H1 (cell line): ENCODE measurements around the gene TTC21A. TPM values are rescaled to one million over a fixed set of nuclear protein-coding genes. Genes with fewer than 3 reads are reported as not detected.

ENCODE experiments used
- CTCF ChIA-PET: fragments of 300-600 bp; sonication (Branson Sonifier 250); formaldehyde crosslinking; loops from one replicate; lab custom pipeline; 2021; ENCODE audit not compliant: partially characterized antibody; lab: Charles Lee
- POLR2A ChIA-PET: fragments of 300-600 bp; sonication (Branson Sonifier 250); formaldehyde crosslinking; loops from one replicate; lab custom pipeline; 2021; ENCODE audit warnings: inconsistent platforms; ENCODE audit not compliant: partially characterized antibody; lab: Charles Lee
- DNase-seq, 2 experiments: peaks; one replicate each; pipeline versions ENCODE4 v3.0.0 to v3.0.0-alpha.2; 2010 to 2022; ENCODE audit warnings: low spot score in 2 of 2, low read depth in 1 of 2, mixed read lengths in 1 of 2
- FAIRE-seq: peaks from 2 replicates; lab custom pipeline; 2011; peaks lifted over from hg19 to GRCh38; lab: Jason Lieb, UNC
- H2AFZ ChIP-seq: 2 replicates; pipeline ENCODE4 v1.8.1; 2012; ENCODE audit warnings: low read length, inconsistent platforms
- H2AK5ac ChIP-seq: 2 replicates; pipeline ENCODE4 v1.6.1; 2013; ENCODE audit warnings: low read depth, low read length
- H2BK120ac ChIP-seq: replicated peaks from 2 replicates; pipeline ENCODE3; 2013; ENCODE audit warnings: low read depth, low read length, inconsistent platforms
- H2BK12ac ChIP-seq: 2 replicates; pipeline ENCODE4 v1.6.1; 2013; ENCODE audit warnings: low read depth, low read length
- H2BK15ac ChIP-seq: 2 replicates; pipeline ENCODE4 v1.6.1; 2013; ENCODE audit warnings: low read length
- H2BK20ac ChIP-seq: 2 replicates; pipeline ENCODE4 v1.6.1; 2013; ENCODE audit warnings: low read length
- H2BK5ac ChIP-seq: 2 replicates; pipeline ENCODE4 v1.6.1; 2013; ENCODE audit warnings: low read depth, low read length
- H3K14ac ChIP-seq: 2 replicates; pipeline ENCODE4 v1.6.1; 2013; ENCODE audit warnings: inconsistent platforms; ENCODE audit not compliant: insufficient read length
- H3K18ac ChIP-seq: 2 replicates; pipeline ENCODE4 v1.6.1; 2013; ENCODE audit warnings: low read length; ENCODE audit errors: extremely low read depth
- H3K23ac ChIP-seq: 2 replicates; pipeline ENCODE4 v1.6.1; 2013; ENCODE audit warnings: inconsistent platforms; ENCODE audit not compliant: insufficient read length
- H3K23me2 ChIP-seq: 2 replicates; pipeline ENCODE4 v1.6.1; 2013; ENCODE audit warnings: low read depth, low read length
- H3K27ac ChIP-seq: 2 replicates; pipeline ENCODE4 v1.6.1; 2011; ENCODE audit warnings: low read depth, low read length, inconsistent platforms
- H3K27me3 ChIP-seq, 4 experiments: replicated peaks in 1 of 4; 1 replicate in 1 of 4; 2 replicates in 3 of 4; pipeline versions ENCODE4 v1.6.1 to v1.8.1; 2011 to 2013; ENCODE audit warnings: low read length in 3 of 4, mild to moderate bottlenecking in 3 of 4, inconsistent platforms in 2 of 4, mixed read lengths in 2 of 4, moderate library complexity in 1 of 4; ENCODE audit not compliant: control insufficient read depth in 3 of 4, insufficient read depth in 3 of 4; ENCODE audit errors: extremely low read depth in 1 of 4
- H3K36me3 ChIP-seq, 4 experiments: 2 replicates each; pipeline versions ENCODE4 v1.6.1 to v1.8.1; 2011 to 2013; ENCODE audit warnings: mild to moderate bottlenecking in 4 of 4, low read length in 3 of 4, moderate library complexity in 2 of 4, control low read depth in 1 of 4, inconsistent platforms in 1 of 4; ENCODE audit not compliant: insufficient read depth in 4 of 4, control insufficient read depth in 2 of 4
- H3K4ac ChIP-seq: replicated peaks from 2 replicates; pipeline ENCODE3; 2013; ENCODE audit warnings: low read length, low read depth, mixed read lengths, inconsistent platforms; ENCODE audit not compliant: insufficient read length
- H3K4me1 ChIP-seq, 4 experiments: replicated peaks in 1 of 4; 1 replicate in 1 of 4; 2 replicates in 3 of 4; pipeline versions ENCODE4 v1.6.1 to v1.8.1; 2011 to 2013; ENCODE audit warnings: low read length in 3 of 4, inconsistent platforms in 2 of 4, mixed read lengths in 1 of 4; ENCODE audit not compliant: insufficient read depth in 4 of 4, control insufficient read depth in 3 of 4
- H3K4me2 ChIP-seq, 2 experiments: 2 replicates each; pipeline versions ENCODE4 v1.6.1 to v1.8.1; 2011 to 2013; ENCODE audit warnings: low read depth in 2 of 2, low read length in 2 of 2, control low read depth in 1 of 2, inconsistent platforms in 1 of 2, mild to moderate bottlenecking in 1 of 2; ENCODE audit not compliant: insufficient read depth in 1 of 2
- H3K4me3 ChIP-seq, 4 experiments: fragments of 200-600, 300-600 bp in 1 of 4; sonication (generic), shearing (Covaris generic), sonication (Bioruptor Twin) in 1 of 4; 2 replicates each; pipeline versions ENCODE4 v1.5.1 to v1.8.1; 2011 to 2016; ENCODE audit warnings: low read length in 4 of 4, low read depth in 3 of 4, control low read depth in 2 of 4, inconsistent platforms in 2 of 4, mild to moderate bottlenecking in 2 of 4, mixed read lengths in 1 of 4, moderate library complexity in 1 of 4; ENCODE audit not compliant: insufficient read depth in 2 of 4; ENCODE audit errors: extremely low read depth in 1 of 4
- H3K56ac ChIP-seq: replicated peaks from 2 replicates; pipeline ENCODE3; 2013; ENCODE audit warnings: low read depth, mild to moderate bottlenecking, mixed read lengths, low read length, inconsistent platforms; ENCODE audit not compliant: insufficient read length
- H3K79me1 ChIP-seq: 2 replicates; pipeline ENCODE4 v1.6.1; 2013; ENCODE audit warnings: low read depth, low read length, control low read depth
- H3K79me2 ChIP-seq, 2 experiments: 2 replicates each; pipeline versions ENCODE4 v1.6.1 to v1.8.1; 2012 to 2013; ENCODE audit warnings: low read length in 2 of 2, mild to moderate bottlenecking in 2 of 2, inconsistent platforms in 1 of 2; ENCODE audit not compliant: insufficient read depth in 2 of 2, control insufficient read depth in 1 of 2
- H3K9ac ChIP-seq, 4 experiments: replicated peaks in 1 of 4; 1 replicate in 1 of 4; 2 replicates in 3 of 4; pipeline versions ENCODE4 v1.6.1 to v1.8.1; 2011 to 2013; ENCODE audit warnings: low read depth in 3 of 4, low read length in 3 of 4, control low read depth in 2 of 4, mild to moderate bottlenecking in 2 of 4, moderate library complexity in 2 of 4, inconsistent platforms in 1 of 4; ENCODE audit errors: extremely low read depth in 1 of 4
- H3K9me3 ChIP-seq, 2 experiments: 2 replicates each; pipeline versions ENCODE4 v1.6.1 to v1.8.1; 2012 to 2013; ENCODE audit warnings: mild to moderate bottlenecking in 2 of 2, moderate library complexity in 2 of 2, control low read depth in 1 of 2, inconsistent platforms in 1 of 2, low read depth in 1 of 2, low read length in 1 of 2, mixed read lengths in 1 of 2; ENCODE audit not compliant: insufficient read depth in 2 of 2
- H4K20me1 ChIP-seq, 2 experiments: replicated peaks in 1 of 2; 2 replicates each; pipeline versions ENCODE3 to v1.8.1; 2011 to 2013; ENCODE audit warnings: inconsistent platforms in 2 of 2, low read length in 2 of 2, mild to moderate bottlenecking in 1 of 2; ENCODE audit not compliant: insufficient read depth in 2 of 2, control insufficient read depth in 1 of 2
- H4K5ac ChIP-seq: 2 replicates; pipeline ENCODE4 v1.6.1; 2013; ENCODE audit warnings: low read length, low read depth, mixed read lengths, inconsistent platforms; ENCODE audit not compliant: insufficient read length
- H4K8ac ChIP-seq: 2 replicates; pipeline ENCODE4 v1.8.0; 2013; ENCODE audit warnings: mild to moderate bottlenecking, moderate library complexity, low read length, inconsistent platforms; ENCODE audit not compliant: insufficient read depth; ENCODE audit errors: extremely low read depth
- H4K91ac ChIP-seq: replicated peaks from 2 replicates; pipeline ENCODE3; 2013; ENCODE audit warnings: low read length, mixed read lengths, inconsistent platforms; ENCODE audit not compliant: insufficient read length
- CBX8 ChIP-seq: fragments of 300-800, 300-1000 bp; sonication (generic); IDR thresholded peaks from 2 replicates; pipeline ENCODE4 v1.7.1; 2016; ENCODE audit warnings: low read depth, low read length, borderline replicate concordance
- EGR1 ChIP-seq: IDR thresholded peaks from 2 replicates; pipeline ENCODE4 v1.6.1; 2011; ENCODE audit warnings: low read depth, low read length, borderline replicate concordance
- FOSL1 ChIP-seq: IDR thresholded peaks from 2 replicates; pipeline ENCODE4 v1.6.1; 2011; ENCODE audit warnings: mild to moderate bottlenecking, low read depth, low read length, moderate library complexity; ENCODE audit not compliant: insufficient read depth
- GABPA ChIP-seq: IDR thresholded peaks from 2 replicates; pipeline ENCODE4 v1.6.1; 2011; ENCODE audit warnings: mild to moderate bottlenecking, low read length, moderate library complexity, borderline replicate concordance; ENCODE audit not compliant: insufficient read depth
- GTF2F1 ChIP-seq: IDR thresholded peaks from 2 replicates; pipeline ENCODE4 v1.6.1; 2012; ENCODE audit warnings: low read depth, low read length, improper control_type of control experiment, borderline replicate concordance
- SP4 ChIP-seq: IDR thresholded peaks from 2 replicates; pipeline ENCODE4 v1.6.1; 2012; ENCODE audit warnings: low read length, inconsistent platforms
- WGBS, 2 experiments: shearing (Covaris generic) in 1 of 2; methylation state at CpG; one replicate each; pipeline versions ENCODE4 v1.1.6 to v1.1.7; 2013 to 2015; ENCODE audit warnings: low lambda C conversion rate in 2 of 2, mixed read lengths in 2 of 2, inconsistent platforms in 1 of 2, low coverage in 1 of 2, missing lambda C conversion rate in 1 of 2; ENCODE audit not compliant: insufficient replicate concordance in 2 of 2, insufficient coverage in 1 of 2, insufficient read length in 1 of 2; ENCODE audit errors: extremely low coverage in 1 of 2, missing lambda C conversion rate in 1 of 2; 5-methylcytosine and 5-hydroxymethylcytosine counted together
- polyA plus RNA-seq, 7 experiments: library from polyadenylated mRNA; depleted of rRNA in 3 of 7; stranded (reverse) in 5 of 7; unstranded in 2 of 7; fragments of >200 nt in 5 of 7; fragments of 200-250 nt in 2 of 7; gene quantifications; 1 replicate in 5 of 7; 2 replicates in 1 of 7; 4 replicates in 1 of 7; pipeline versions ENCODE4 v1.2.1 to v1.2.3, GENCODE V29; 2011 to 2013; ENCODE audit warnings: missing spikeins in 2 of 7, mixed read lengths in 2 of 7
- total RNA-seq: library from RNA; stranded (reverse); fragmentation: NEBNext Ultra II Directional; extraction: Animal tissue kit (Norgen Biotek cat#: 25700); gene quantifications from 2 replicates; pipeline ENCODE4 v1.2.1, GENCODE V29; 2021
- TF ChIP-seq, protein P1 (sequence below): IDR thresholded peaks from 2 replicates; pipeline ENCODE4 v1.6.1; 2011; ENCODE audit warnings: low read length, improper control_type of control experiment

The TTC21A gene
- total and polyA plus RNA-seq, 2 of the 8 experiments (the other 6 are each of a cell fraction or from before 2014, with no cell fraction given): 2.3 to 2.8 TPM

DNA sequence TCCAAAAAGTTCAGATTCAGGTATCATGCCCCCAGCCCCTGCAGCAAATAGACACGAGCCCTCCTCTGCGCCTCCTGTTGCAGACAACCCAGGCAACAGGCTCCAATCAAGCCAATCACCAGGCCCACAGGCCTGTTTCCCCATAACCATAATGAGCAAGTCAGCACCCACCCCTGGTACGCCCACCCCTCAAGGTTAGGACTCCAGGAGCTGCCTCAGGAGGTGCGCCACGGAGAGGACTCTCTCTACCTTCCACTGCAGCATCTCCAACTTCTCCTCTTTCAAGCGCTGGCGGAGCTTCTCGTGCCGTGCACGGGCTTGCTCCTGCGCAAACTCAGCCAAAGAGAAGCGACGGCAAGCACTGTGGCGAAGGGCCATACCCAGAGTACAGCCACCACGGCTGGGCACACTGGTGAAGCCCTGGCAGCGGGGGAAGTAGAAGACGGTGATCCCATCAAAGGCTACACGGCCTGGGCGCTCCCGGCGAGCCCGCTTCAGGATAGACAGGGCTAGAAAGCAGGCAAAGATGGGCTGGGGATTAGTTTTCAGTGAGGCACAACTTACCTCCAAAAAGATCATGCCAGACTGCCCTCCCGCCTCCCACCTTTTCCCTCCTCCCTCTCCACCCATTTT, 37.4 kb downstream of the TTC21A start:
- peaks cover 3 to 26% of the 10 kb centered on the region in 2 experiments for H4K20me1 ChIP-seq
- 88% methylated on average over 22 of the region's 23 CpGs; no CpG with 5 or more reads in 1 of the 2 experiments for WGBS, 2 experiments

More for the DNA sequence above, 37.4 kb downstream of the TTC21A start:
- no peak overlapping the region for H4K91ac ChIP-seq
- no peak overlapping the region for H2BK120ac ChIP-seq
- DNase-seq: no peak
- ChIA-PET POLR2A (interaction anchor here (1.2 kb wide), 1 partner anchor 17 kb away, joined by 5 read pairs; no protein-coding TSS in a partner anchor), CTCF (interaction anchor here (0.9 to 3.1 kb wide), 6 partner anchors 10 to 147 kb away, joined by 3 to 11 read pairs (median 4); partner anchors contain the start of genes GORASP1 and TTC21A)
- H3K23me2 ChIP-seq: no peaks in the 10 kb centered on the region; the same call in 1 of the 2 replicates
- H2BK5ac ChIP-seq: no peak overlapping the region; the same call in 1 of the 2 replicates
- H2BK20ac ChIP-seq: no peak overlapping the region
- no peak overlapping the region for H3K4ac ChIP-seq
- no peak for TF ChIP-seq GTF2F1
- TF ChIP-seq GABPA: no peak
- TF ChIP-seq, protein P1, sequence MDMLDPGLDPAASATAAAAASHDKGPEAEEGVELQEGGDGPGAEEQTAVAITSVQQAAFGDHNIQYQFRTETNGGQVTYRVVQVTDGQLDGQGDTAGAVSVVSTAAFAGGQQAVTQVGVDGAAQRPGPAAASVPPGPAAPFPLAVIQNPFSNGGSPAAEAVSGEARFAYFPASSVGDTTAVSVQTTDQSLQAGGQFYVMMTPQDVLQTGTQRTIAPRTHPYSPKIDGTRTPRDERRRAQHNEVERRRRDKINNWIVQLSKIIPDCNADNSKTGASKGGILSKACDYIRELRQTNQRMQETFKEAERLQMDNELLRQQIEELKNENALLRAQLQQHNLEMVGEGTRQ: no peak
- no peak for TF ChIP-seq CBX8
- no peak for TF ChIP-seq FOSL1
- no peak for TF ChIP-seq EGR1
- no peak for TF ChIP-seq SP4
- H3K27ac ChIP-seq: no peak overlapping the region
- H3K27me3 ChIP-seq: no peaks in the 10 kb centered on the region
- no peak overlapping the region for H3K4me3 ChIP-seq
- peaks cover 9% of the 10 kb centered on the region; the same call in 1 of the 2 replicates for H3K79me1 ChIP-seq
- H2BK15ac ChIP-seq: no peak overlapping the region
- no peaks in the 10 kb centered on the region for H3K9me3 ChIP-seq
- H3K9ac ChIP-seq: no peak overlapping the region
- no peak overlapping the region for H3K23ac ChIP-seq
- H2BK12ac ChIP-seq: no peak overlapping the region
- no peak overlapping the region for H2AFZ ChIP-seq
- H4K8ac ChIP-seq: no peak overlapping the region
- H3K4me1 ChIP-seq: peaks cover 9 to 28% (median 17%) of the 10 kb centered on the region in 4 experiments
- H2AK5ac ChIP-seq: no peak overlapping the region
- H4K5ac ChIP-seq: no peak overlapping the region
- peaks cover 14 to 45% (median 21%) of the 10 kb centered on the region in 4 experiments; a peak in 6 of 8 replicates for H3K36me3 ChIP-seq
- no peak overlapping the region for H3K4me2 ChIP-seq
- no peak overlapping the region for H3K56ac ChIP-seq
- no peak overlapping the region for H3K14ac ChIP-seq
- H3K18ac ChIP-seq: no peak overlapping the region
- no peak for FAIRE-seq
- H3K79me2 ChIP-seq: peaks cover 7 to 33% of the 10 kb centered on the region in 2 experiments
